CD4-positive, alpha-beta memory T cell (primary cell): ENCODE results near the gene SLC25A26. TPM values are rescaled to one million over a fixed set of nuclear protein-coding genes. Genes with fewer than 3 reads are reported as not detected.

Experiments
- CTCF ChIA-PET: fragments of 350-600 bp; sonication (Branson Sonifier 250); formaldehyde crosslinking; loops from one replicate; lab custom pipeline; 2021; ENCODE audit warnings: inconsistent platforms; ENCODE audit not compliant: partially characterized antibody; lab: Charles Lee
- POLR2A ChIA-PET: fragments of 350-600 bp; sonication (Branson Sonifier 250); formaldehyde crosslinking; loops from one replicate; lab custom pipeline; 2021; ENCODE audit not compliant: partially characterized antibody; lab: Charles Lee
- DNase-seq, 5 donors: peaks; one replicate each; pipeline versions ENCODE4 v3.0.0 to v3.0.0-alpha.2; 2020 to 2022; ENCODE audit warnings: mixed read lengths in 1 of 5
- H3K27ac ChIP-seq: one replicate; pipeline ENCODE4 v1.7.0; 2013; ENCODE audit warnings: low read depth, low read length
- H3K27me3 ChIP-seq: 2 replicates; pipeline ENCODE4 v1.7.0; 2013; ENCODE audit warnings: mild to moderate bottlenecking, low read length, moderate library complexity; ENCODE audit not compliant: insufficient read depth
- H3K36me3 ChIP-seq: 2 replicates; pipeline ENCODE4 v1.7.0; 2013; ENCODE audit warnings: mild to moderate bottlenecking, low read length, moderate library complexity; ENCODE audit not compliant: insufficient read depth
- H3K4me1 ChIP-seq: 2 replicates; pipeline ENCODE4 v1.7.0; 2013; ENCODE audit warnings: mild to moderate bottlenecking, low read length, moderate library complexity; ENCODE audit not compliant: insufficient read depth
- H3K4me3 ChIP-seq, 2 donors: one replicate each; pipeline ENCODE4 v1.7.0; 2013; ENCODE audit warnings: low read length in 2 of 2, mild to moderate bottlenecking in 1 of 2
- H3K9me3 ChIP-seq, 2 donors: one replicate each; pipeline ENCODE4 v1.7.0; 2013; ENCODE audit warnings: low read length in 2 of 2, control low read depth in 1 of 2; ENCODE audit not compliant: control insufficient read depth in 1 of 2
- H3K27ac Mint-ChIP-seq, 7 donors: one replicate each; pipeline ENCODE4 v1.8.0; 2020 to 2021; ENCODE audit warnings: mixed read lengths in 7 of 7, mild to moderate bottlenecking in 6 of 7, inconsistent platforms in 3 of 7, moderate library complexity in 3 of 7
- H3K27me3 Mint-ChIP-seq, 2 donors: one replicate each; pipeline ENCODE4 v1.8.0; 2020 to 2021; ENCODE audit warnings: mixed read lengths in 2 of 2
- H3K36me3 Mint-ChIP-seq, 2 donors: one replicate each; pipeline ENCODE4 v1.8.0; 2020 to 2021; ENCODE audit warnings: mixed read lengths in 2 of 2, inconsistent platforms in 1 of 2, mild to moderate bottlenecking in 1 of 2
- H3K4me1 Mint-ChIP-seq, 4 donors: one replicate each; pipeline ENCODE4 v1.8.0; 2020 to 2021; ENCODE audit warnings: mixed read lengths in 4 of 4, mild to moderate bottlenecking in 1 of 4
- H3K4me3 Mint-ChIP-seq, 8 donors: one replicate each; pipeline ENCODE4 v1.8.0; 2020 to 2021; ENCODE audit warnings: mixed read lengths in 8 of 8, mild to moderate bottlenecking in 7 of 8, moderate library complexity in 6 of 8, inconsistent platforms in 3 of 8
- H3K9me3 Mint-ChIP-seq, 8 donors: one replicate each; pipeline ENCODE4 v1.8.0; 2020 to 2021; ENCODE audit warnings: mixed read lengths in 8 of 8, mild to moderate bottlenecking in 5 of 8, inconsistent platforms in 3 of 8, moderate library complexity in 1 of 8
- intact Hi-C: fragments of 100-400 bp; cut with micrococcal nuclease; formaldehyde crosslinking; loops from one replicate; pipeline ENCODE4 v1.15.1; 2023
- polyA plus RNA-seq, 2 donors: library from polyadenylated mRNA; unstranded; fragments of 300-500 nt; fragmentation: Illumina TruSeq; gene quantifications; one replicate each; pipeline ENCODE4 v1.2.3, GENCODE V29; 2021
- total RNA-seq, 2 experiments: library from RNA; stranded (reverse); gene quantifications; one replicate each; pipeline ENCODE4 v1.2.3, GENCODE V29; 2021

The SLC25A26 gene
- total and polyA plus RNA-seq, 4 experiments from 2014 or later, result 18.9 to 58.1 (median 29.1) TPM

DNA sequence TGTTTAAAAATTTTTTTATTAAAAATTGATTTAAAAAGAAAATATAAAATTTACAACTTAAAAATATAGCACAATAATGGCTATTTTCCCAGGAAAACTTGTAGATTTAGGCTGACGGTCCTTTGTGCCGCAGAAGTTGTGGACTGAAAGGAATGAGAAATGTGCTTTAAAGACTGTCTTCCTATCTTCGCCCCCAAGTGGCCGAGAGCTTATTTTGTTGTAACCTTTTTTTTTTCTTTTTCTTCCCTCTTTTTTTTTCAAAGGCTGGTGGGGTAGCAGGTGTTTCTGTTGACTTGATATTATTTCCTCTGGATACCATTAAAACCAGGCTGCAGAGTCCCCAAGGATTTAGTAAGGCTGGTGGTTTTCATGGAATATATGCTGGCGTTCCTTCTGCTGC is 15.5 kb downstream of the SLC25A26 start:
- Mint-ChIP-seq H3K9me3 (peaks cover 0 to 21% (median 17%) of the 10 kb centered on the region in 8 donors), H3K27me3 (no peaks in the 10 kb centered on the region), H3K4me1 (peaks cover 16 to 30% (median 19%) of the 10 kb centered on the region in 4 donors), H3K27ac (no peak overlapping the region), H3K4me3 (no peak overlapping the region), H3K36me3 (peaks cover 35 to 40% of the 10 kb centered on the region in 2 donors)
- Histone ChIP-seq H3K27me3 (no peaks in the 10 kb centered on the region), H3K4me3 (no peak overlapping the region), H3K36me3 (no peaks in the 10 kb centered on the region), H3K27ac (no peak overlapping the region), H3K9me3 (peaks cover 0 to 5% of the 10 kb centered on the region in 2 donors), H3K4me1 (no peaks in the 10 kb centered on the region)
- intact Hi-C loops, result no loop called here
- DNase-seq, result no peak
- ChIA-PET CTCF (interaction anchor here (1.1 to 1.4 kb wide), 3 partner anchors 15 to 588 kb away, joined by 3 to 4 read pairs (median 3); no protein-coding TSS in a partner anchor), POLR2A (interaction anchor here (0.6 to 2.0 kb wide), 2 partner anchors 15 to 584 kb away, joined by 3 to 5 read pairs; partner anchors contain the start of gene SLC25A26)

DNA sequence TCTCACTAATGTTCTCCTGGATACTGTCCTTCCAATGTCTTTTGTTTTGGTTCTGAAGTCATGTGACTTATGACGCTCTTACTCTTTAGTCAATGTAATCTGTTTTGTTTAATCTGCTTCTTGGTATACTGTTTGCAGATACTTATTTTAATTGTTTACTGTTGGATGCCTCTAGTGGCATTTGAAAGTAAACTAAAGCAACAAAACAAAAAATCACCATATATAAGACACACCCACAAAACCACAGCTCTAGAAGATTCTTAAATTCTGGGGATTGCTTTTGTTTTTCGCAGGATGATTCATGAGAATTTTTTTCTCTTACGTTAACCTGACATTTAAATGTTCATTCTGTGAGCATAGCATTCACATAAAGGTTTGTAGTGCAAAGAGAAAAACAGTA is 16.8 kb downstream of the SLC25A26 start:
- intact Hi-C loops, result no loop called here
- peaks cover 43 to 46% of the 10 kb centered on the region in 2 donors for H3K36me3 Mint-ChIP-seq

DNA sequence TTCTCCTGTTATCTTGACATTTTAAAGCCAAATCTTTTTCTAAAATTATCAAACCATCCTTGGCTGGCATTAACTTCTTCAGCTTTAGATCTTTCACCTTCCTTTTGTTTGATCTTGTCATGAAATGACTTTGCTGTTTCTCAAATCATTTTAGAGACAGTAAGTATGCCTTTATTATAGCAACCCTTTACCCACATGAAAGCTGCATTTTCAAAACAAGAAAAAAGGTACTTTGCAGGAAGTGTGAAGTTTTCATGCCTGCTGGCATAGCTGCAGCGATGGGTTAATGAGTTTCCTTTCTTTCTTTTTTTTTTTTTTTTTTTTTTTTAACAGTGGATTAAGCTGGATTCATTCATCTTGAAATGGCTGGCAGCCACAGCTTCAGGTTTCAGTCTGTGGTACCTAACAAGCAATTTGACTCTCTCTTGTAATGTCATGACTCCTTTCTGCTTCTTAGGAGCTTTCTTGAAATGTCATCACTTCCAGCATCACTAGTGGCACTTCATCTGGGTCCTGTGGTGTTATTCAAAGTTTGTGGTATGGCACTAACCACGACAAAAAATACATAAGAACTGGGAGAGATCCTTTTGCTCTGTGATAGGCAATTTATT is 18.8 kb downstream of the SLC25A26 start:
- ChIA-PET POLR2A (no interaction called here), CTCF (interaction anchor here (0.7 to 1.9 kb wide), 5 partner anchors 10 to 583 kb away, joined by 3 to 11 read pairs (median 3); no protein-coding TSS in a partner anchor)
- H3K9me3 Mint-ChIP-seq, result peaks cover 0 to 21% (median 17%) of the 10 kb centered on the region in 8 donors
- H3K36me3 Mint-ChIP-seq, result peaks cover 55 to 59% of the 10 kb centered on the region in 2 donors
- intact Hi-C loops, result no loop called here
- H3K4me3 ChIP-seq, result no peak overlapping the region
- H3K36me3 ChIP-seq, result peaks cover 5% of the 10 kb centered on the region
- H3K4me1 Mint-ChIP-seq, result peaks cover 5 to 20% (median 13%) of the 10 kb centered on the region in 4 donors
- no peaks in the 10 kb centered on the region for H3K27me3 Mint-ChIP-seq
- no peaks in the 10 kb centered on the region for H3K27me3 ChIP-seq
- peak in 1 of 5 donors; percentile 10 for DNase-seq
- H3K27ac ChIP-seq, result no peak overlapping the region
- H3K4me3 Mint-ChIP-seq, result no peak overlapping the region
- H3K9me3 ChIP-seq, result peaks cover 0 to 5% of the 10 kb centered on the region in 2 donors
- H3K4me1 ChIP-seq, result no peaks in the 10 kb centered on the region
- peak overlapping the region in 1 of 7 donors; percentile 2 for H3K27ac Mint-ChIP-seq

More for the DNA sequence above, 16.8 kb downstream of the SLC25A26 start:
- H3K9me3 ChIP-seq, result peaks cover 0 to 5% of the 10 kb centered on the region in 2 donors
- H3K27me3 Mint-ChIP-seq, result no peaks in the 10 kb centered on the region
- peaks cover 12 to 26% (median 16%) of the 10 kb centered on the region in 4 donors for H3K4me1 Mint-ChIP-seq
- no peak overlapping the region for H3K4me3 ChIP-seq
- H3K4me1 ChIP-seq, result no peaks in the 10 kb centered on the region
- ChIA-PET CTCF (interaction anchor here (1.3 to 1.4 kb wide), 2 partner anchors 14 to 16 kb away, joined by 3 read pairs; no protein-coding TSS in a partner anchor), POLR2A (no interaction called here)
- peaks cover 0 to 21% (median 17%) of the 10 kb centered on the region in 8 donors for H3K9me3 Mint-ChIP-seq
- no peak for DNase-seq
- H3K27ac ChIP-seq, result no peak overlapping the region
- H3K36me3 ChIP-seq, result no peaks in the 10 kb centered on the region
- H3K27ac Mint-ChIP-seq, result no peak overlapping the region
- H3K27me3 ChIP-seq, result no peaks in the 10 kb centered on the region
- H3K4me3 Mint-ChIP-seq, result no peak overlapping the region

DNA sequence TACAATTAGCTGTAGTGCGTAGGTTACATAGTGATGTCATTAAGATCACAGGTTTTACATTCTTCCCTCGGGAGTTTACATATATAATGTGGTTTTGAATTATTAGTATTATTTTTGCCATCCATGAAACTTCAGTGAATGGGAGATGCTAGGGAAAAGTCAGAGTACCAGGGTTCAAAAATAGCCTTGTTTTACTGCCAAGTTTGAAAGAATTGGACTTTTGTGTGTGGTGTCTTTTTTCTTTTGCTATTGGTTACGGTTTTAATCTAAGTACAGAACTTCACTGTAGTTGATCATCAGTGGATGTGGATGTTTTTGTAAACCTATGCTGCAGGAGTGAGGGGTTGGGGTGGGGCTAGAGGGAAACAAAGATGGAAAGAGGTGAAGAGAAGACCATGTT is 20.7 kb downstream of the SLC25A26 start:
- peaks cover 13% of the 10 kb centered on the region for H3K36me3 ChIP-seq
- Mint-ChIP-seq H3K4me1 (peaks cover 5 to 16% (median 9%) of the 10 kb centered on the region in 4 donors), H3K27ac (no peak overlapping the region), H3K27me3 (no peaks in the 10 kb centered on the region), H3K4me3 (no peak overlapping the region), H3K36me3 (peaks cover 63 to 64% of the 10 kb centered on the region in 2 donors), H3K9me3 (peaks cover 0 to 21% (median 17%) of the 10 kb centered on the region in 8 donors)
- intact Hi-C loops, result no loop called here
- DNase-seq, result no peak
- H3K9me3 ChIP-seq, result peaks cover 0 to 5% of the 10 kb centered on the region in 2 donors
- H3K27me3 ChIP-seq, result no peaks in the 10 kb centered on the region
- no peak overlapping the region for H3K27ac ChIP-seq
- ChIA-PET POLR2A (no interaction called here), CTCF (interaction anchor here (1.2 to 1.5 kb wide), 3 partner anchors 10 to 731 kb away, joined by 3 to 7 read pairs (median 4); no protein-coding TSS in a partner anchor)
- H3K4me3 ChIP-seq, result no peak overlapping the region
- H3K4me1 ChIP-seq, result no peaks in the 10 kb centered on the region

DNA sequence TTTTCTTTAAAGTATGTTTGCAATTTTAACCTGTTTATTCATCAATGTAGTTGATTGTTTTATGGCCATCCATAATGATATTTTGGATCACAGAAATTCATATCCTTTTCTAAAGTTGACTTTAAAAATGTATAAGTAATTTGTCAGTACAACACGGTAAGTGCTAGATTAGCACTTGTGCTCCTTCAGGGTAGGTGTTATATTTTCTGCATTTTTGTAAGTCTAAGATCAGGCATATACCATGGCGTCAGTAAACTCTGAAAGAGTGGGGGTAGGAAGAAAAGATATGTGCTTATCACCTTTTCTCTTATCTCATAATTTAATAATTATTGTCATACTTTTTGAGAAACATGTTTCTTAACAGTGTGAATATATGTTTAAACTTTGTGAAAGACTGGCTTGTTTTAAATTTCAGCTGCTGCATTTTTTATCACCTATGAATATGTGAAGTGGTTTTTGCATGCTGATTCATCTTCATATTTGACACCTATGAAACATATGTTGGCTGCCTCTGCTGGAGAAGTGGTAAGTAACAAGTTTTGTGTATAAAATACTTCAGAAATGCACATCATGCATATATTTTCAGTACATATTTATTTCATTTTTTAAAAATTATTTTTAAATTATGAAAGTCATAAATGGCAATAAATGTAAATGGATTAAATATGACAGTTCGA is 22.1 kb downstream of the SLC25A26 start:
- H3K9me3 ChIP-seq, result peaks cover 0 to 5% of the 10 kb centered on the region in 2 donors
- Mint-ChIP-seq H3K9me3 (peaks cover 0 to 17% (median 14%) of the 10 kb centered on the region in 8 donors), H3K36me3 (peaks cover 53 to 63% of the 10 kb centered on the region in 2 donors), H3K27me3 (no peaks in the 10 kb centered on the region), H3K27ac (no peak overlapping the region), H3K4me1 (peaks cover 5 to 16% (median 7%) of the 10 kb centered on the region in 4 donors), H3K4me3 (no peak overlapping the region)
- DNase-seq, result no peak
- H3K36me3 ChIP-seq, result peaks cover 15% of the 10 kb centered on the region
- H3K27ac ChIP-seq, result no peak overlapping the region
- POLR2A ChIA-PET, result no interaction called here
- no peak overlapping the region for H3K4me3 ChIP-seq
- CTCF ChIA-PET, result interaction anchor here (0.8 to 1.5 kb wide), 4 partner anchors 11 to 729 kb away, joined by 3 to 7 read pairs (median 4); no protein-coding TSS in a partner anchor
- no peaks in the 10 kb centered on the region for H3K27me3 ChIP-seq
- no peaks in the 10 kb centered on the region for H3K4me1 ChIP-seq
- intact Hi-C loops, result no loop called here

DNA sequence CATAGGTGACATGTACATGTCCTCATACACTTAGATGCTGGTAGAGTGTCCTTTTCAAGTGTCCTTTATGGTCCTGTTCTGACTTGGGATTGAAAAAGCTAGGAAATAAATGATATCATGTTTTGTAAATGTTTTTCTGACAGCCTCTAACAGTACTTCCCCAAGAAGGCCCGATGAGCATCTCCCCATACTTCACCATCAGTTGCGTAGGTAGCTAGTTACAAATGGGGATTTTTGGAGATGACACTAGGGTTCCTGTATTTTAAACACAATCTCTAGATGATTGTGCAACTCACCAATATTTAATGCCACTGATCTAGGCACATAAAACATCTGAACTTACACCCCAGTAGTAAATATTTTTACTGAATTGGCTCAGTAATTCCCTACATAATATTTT is 27.8 kb downstream of the SLC25A26 start:
- ChIA-PET CTCF (interaction anchor here (1.1 to 2.9 kb wide), 4 partner anchors 130 to 577 kb away, joined by 3 to 20 read pairs (median 6); no protein-coding TSS in a partner anchor), POLR2A (no interaction called here)
- intact Hi-C loops, result no loop called here
- Mint-ChIP-seq H3K27me3 (no peaks in the 10 kb centered on the region), H3K9me3 (no peaks in the 10 kb centered on the region), H3K27ac (no peak overlapping the region), H3K4me1 (peaks cover 0 to 3% (median under 1%) of the 10 kb centered on the region in 4 donors), H3K36me3 (peaks cover 23 to 64% of the 10 kb centered on the region in 2 donors), H3K4me3 (no peak overlapping the region)
- H3K4me1 ChIP-seq, result no peaks in the 10 kb centered on the region
- H3K36me3 ChIP-seq, result peaks cover 18% of the 10 kb centered on the region
- H3K9me3 ChIP-seq, result no peaks in the 10 kb centered on the region
- DNase-seq, result no peak
- no peak overlapping the region for H3K4me3 ChIP-seq
- H3K27me3 ChIP-seq, result no peaks in the 10 kb centered on the region
- no peak overlapping the region for H3K27ac ChIP-seq
